Neural progenitor cell (in vitro differentiated cells): ENCODE measurements around the gene PPIL6. TPM values are rescaled to one million over a fixed set of nuclear protein-coding genes. Genes with fewer than 3 reads are reported as not detected.

Experiments
- DNase-seq: peaks from one replicate; pipeline ENCODE4 v3.0.0-alpha.2; 2016; ENCODE audit warnings: low spot score
- H2AFZ ChIP-seq: fragments of 200-600 bp; sonication (generic); replicated peaks from 2 replicates; pipeline ENCODE4 v1.6.1; 2016; ENCODE audit warnings: antibody characterized with exemption
- H3F3A ChIP-seq: fragments of 200-600 bp; sonication (generic); 2 replicates; pipeline ENCODE4 v1.6.1; 2016; ENCODE audit warnings: antibody characterized with exemption, low read depth
- H3K27ac ChIP-seq: fragments of 200-600 bp; sonication (generic); 2 replicates; pipeline ENCODE4 v1.5.1; 2016; ENCODE audit warnings: mild to moderate bottlenecking
- H3K27me3 ChIP-seq: fragments of 200-600 bp; sonication (generic); 2 replicates; pipeline ENCODE4 v1.6.1; 2016; ENCODE audit warnings: mild to moderate bottlenecking, moderate library complexity
- H3K36me3 ChIP-seq: fragments of 200-600 bp; sonication (generic); 2 replicates; pipeline ENCODE4 v1.5.1; 2016
- H3K4me1 ChIP-seq: fragments of 200-600 bp; sonication (generic); 2 replicates; pipeline ENCODE4 v1.6.1; 2016; ENCODE audit warnings: mixed run types
- H3K4me2 ChIP-seq: fragments of 200-600 bp; sonication (generic); 2 replicates; pipeline ENCODE4 v1.6.1; 2016
- H3K4me3 ChIP-seq: fragments of 200-600 bp; sonication (generic); 2 replicates; pipeline ENCODE4 v1.5.1; 2016
- H3K79me2 ChIP-seq: fragments of 200-600 bp; sonication (generic); 2 replicates; pipeline ENCODE4 v1.6.1; 2016; ENCODE audit warnings: low read depth
- H3K9ac ChIP-seq: fragments of 200-600 bp; sonication (generic); 2 replicates; pipeline ENCODE4 v1.6.1; 2016
- H3K9me3 ChIP-seq: fragments of 200-600 bp; sonication (generic); 2 replicates; pipeline ENCODE4 v1.5.1; 2016; ENCODE audit warnings: low read depth
- H4K20me1 ChIP-seq: fragments of 200-600 bp; sonication (generic); 2 replicates; pipeline ENCODE4 v1.6.1; 2016; ENCODE audit warnings: low read depth
- H3K27ac Mint-ChIP-seq: 3 replicates; pipeline ENCODE4 v1.8.0; 2021; ENCODE audit warnings: mixed read lengths
- H3K27me3 Mint-ChIP-seq: 2 replicates; pipeline ENCODE4 v1.8.0; 2022; ENCODE audit warnings: low read depth, mild to moderate bottlenecking, inconsistent platforms, moderate library complexity, mixed read lengths; ENCODE audit not compliant: insufficient read depth
- H3K36me3 Mint-ChIP-seq: 3 replicates; pipeline ENCODE4 v1.8.0; 2021; ENCODE audit warnings: mixed read lengths
- H3K4me1 Mint-ChIP-seq: 3 replicates; pipeline ENCODE4 v1.8.0; 2021; ENCODE audit warnings: mixed read lengths
- H3K4me3 Mint-ChIP-seq: 3 replicates; pipeline ENCODE4 v1.8.0; 2021; ENCODE audit warnings: mild to moderate bottlenecking, moderate library complexity, mixed read lengths
- H3K9me3 Mint-ChIP-seq: 3 replicates; pipeline ENCODE4 v1.8.0; 2020; ENCODE audit warnings: mixed read lengths
- EZH2 ChIP-seq: fragments of 200-600 bp; sonication (generic); IDR thresholded peaks from 2 replicates; pipeline ENCODE4 v1.6.1; 2017; ENCODE audit warnings: antibody characterized with exemption, mild to moderate bottlenecking, moderate library complexity
- EZH2phosphoT487 ChIP-seq: fragments of 200-600 bp; sonication (generic); IDR thresholded peaks from 2 replicates; pipeline ENCODE4 v1.6.1; 2017; ENCODE audit warnings: antibody characterized with exemption
- total RNA-seq: library from RNA; depleted of rRNA; stranded (reverse); fragments of >200 nt; gene quantifications from 2 replicates; pipeline ENCODE4 v1.2.3, GENCODE V29; 2015; ENCODE audit warnings: low replicate concordance
- TF ChIP-seq, protein P1 (sequence below): fragments of 200-600 bp; sonication (generic); IDR thresholded peaks from 2 replicates; pipeline ENCODE4 v1.5.1; 2017; ENCODE audit warnings: antibody characterized with exemption, mild to moderate bottlenecking

PPIL6 gene
- total RNA-seq, 1 donor from 2014 or later, result 7.9 TPM

DNA sequence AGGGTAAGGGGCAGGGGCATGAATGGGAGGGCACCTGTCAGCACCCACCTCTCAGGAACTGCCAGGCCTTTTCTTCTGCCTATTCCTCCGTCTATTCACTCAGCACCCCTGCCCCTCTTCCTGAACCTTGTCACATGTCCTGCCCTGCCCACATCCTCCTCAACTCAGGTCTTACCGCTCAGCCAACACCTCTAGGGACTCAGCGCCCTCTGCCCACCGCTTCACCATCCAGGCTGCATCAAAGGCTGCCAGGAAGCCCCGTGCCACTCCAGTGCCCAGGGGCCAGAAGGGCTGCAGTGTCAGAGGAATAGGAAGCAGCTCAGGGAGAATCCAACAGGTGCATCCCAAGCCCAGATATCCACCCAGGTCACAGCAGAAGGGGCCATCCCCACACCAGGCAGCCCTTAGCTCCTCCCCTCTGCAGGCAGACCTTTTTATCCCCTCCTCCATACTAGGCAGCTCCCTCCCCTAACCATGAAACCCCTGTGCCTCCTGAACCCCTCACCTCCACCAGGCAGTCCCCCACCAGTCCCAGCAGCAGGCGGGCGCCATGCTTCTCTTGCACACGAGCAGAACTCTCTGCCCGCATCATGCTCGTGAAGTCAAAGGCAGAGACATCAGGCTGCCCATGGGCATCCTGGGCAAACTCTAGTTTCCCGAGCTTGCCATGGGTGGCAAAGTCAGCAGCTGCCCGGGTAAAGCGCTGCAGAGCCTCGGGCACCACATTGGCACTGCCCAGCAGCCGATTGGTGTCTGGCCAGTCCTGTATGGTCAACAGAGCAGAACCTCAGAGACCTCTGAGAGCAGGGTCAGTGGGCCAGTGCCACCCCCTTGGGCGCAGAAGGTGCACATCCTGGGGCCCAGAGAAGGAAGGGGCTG is 9.6 kb upstream of the PPIL6 start:
- no peak overlapping the region for H3K4me2 ChIP-seq
- H3K4me1 ChIP-seq, result peaks cover 8% of the 10 kb centered on the region
- Mint-ChIP-seq H3K27ac (no peak overlapping the region), H3K4me1 (peaks cover 7% of the 10 kb centered on the region), H3K4me3 (peak overlapping the region; percentile 48), H3K9me3 (no peaks in the 10 kb centered on the region), H3K27me3 (peaks cover 6% of the 10 kb centered on the region), H3K36me3 (peaks cover 17% of the 10 kb centered on the region)
- peaks cover 10% of the 10 kb centered on the region for H3F3A ChIP-seq
- H2AFZ ChIP-seq, result no peak overlapping the region
- TF ChIP-seq, protein P1, sequence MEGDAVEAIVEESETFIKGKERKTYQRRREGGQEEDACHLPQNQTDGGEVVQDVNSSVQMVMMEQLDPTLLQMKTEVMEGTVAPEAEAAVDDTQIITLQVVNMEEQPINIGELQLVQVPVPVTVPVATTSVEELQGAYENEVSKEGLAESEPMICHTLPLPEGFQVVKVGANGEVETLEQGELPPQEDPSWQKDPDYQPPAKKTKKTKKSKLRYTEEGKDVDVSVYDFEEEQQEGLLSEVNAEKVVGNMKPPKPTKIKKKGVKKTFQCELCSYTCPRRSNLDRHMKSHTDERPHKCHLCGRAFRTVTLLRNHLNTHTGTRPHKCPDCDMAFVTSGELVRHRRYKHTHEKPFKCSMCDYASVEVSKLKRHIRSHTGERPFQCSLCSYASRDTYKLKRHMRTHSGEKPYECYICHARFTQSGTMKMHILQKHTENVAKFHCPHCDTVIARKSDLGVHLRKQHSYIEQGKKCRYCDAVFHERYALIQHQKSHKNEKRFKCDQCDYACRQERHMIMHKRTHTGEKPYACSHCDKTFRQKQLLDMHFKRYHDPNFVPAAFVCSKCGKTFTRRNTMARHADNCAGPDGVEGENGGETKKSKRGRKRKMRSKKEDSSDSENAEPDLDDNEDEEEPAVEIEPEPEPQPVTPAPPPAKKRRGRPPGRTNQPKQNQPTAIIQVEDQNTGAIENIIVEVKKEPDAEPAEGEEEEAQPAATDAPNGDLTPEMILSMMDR, result no peak
- no peak for TF ChIP-seq EZH2
- TF ChIP-seq EZH2phosphoT487, result no peak
- no peaks in the 10 kb centered on the region for H3K36me3 ChIP-seq
- H3K27me3 ChIP-seq, result no peaks in the 10 kb centered on the region
- peaks cover 4% of the 10 kb centered on the region for H4K20me1 ChIP-seq
- H3K4me3 ChIP-seq, result no peak overlapping the region
- H3K9ac ChIP-seq, result no peak overlapping the region
- H3K79me2 ChIP-seq, result peaks cover 14% of the 10 kb centered on the region
- no peak for DNase-seq
- H3K9me3 ChIP-seq, result no peaks in the 10 kb centered on the region
- no peak overlapping the region for H3K27ac ChIP-seq

DNA sequence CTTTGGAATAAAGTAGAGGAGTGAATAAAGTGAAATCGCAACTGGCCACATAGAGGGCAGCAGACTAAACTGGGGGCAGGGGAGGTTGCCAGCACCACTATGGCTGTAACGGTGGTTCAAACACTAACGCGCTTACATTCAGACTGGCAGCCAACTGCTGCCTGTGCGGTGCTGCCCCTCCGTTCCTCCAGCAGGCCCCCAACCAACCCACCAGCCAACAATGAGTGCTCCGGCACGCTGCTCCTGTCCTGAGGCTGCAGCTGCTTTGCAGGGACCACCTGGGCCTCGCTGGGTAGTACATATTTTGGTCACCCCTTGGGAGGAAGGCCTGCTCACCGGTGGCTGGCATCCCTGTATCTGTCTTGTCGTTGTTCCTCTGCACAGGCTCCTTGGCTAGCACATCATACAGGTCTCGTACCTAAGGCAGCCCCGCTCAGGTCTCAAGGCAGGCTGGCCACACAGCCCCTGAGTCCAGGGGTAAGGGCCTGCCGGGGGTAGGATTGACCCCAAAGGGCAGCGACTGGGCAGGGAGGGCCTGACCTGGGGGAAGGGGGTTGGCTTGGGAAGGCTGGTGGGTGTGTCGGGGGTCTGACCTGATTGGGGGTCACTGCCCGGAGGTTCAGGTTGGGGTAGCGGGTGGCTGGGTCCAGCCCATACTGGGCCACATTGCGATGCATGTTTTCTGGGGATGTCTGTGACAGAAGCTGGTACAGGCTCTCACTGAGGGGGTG is 8.8 kb upstream of the PPIL6 start:
- Histone ChIP-seq H3K36me3 (no peaks in the 10 kb centered on the region), H3K9ac (no peak overlapping the region), H3K79me2 (peaks cover 5% of the 10 kb centered on the region), H4K20me1 (peaks cover 4% of the 10 kb centered on the region), H3K4me2 (no peak overlapping the region), H3F3A (peaks cover 3% of the 10 kb centered on the region), H3K4me3 (no peak overlapping the region), H3K9me3 (no peaks in the 10 kb centered on the region), H3K4me1 (peaks cover 4% of the 10 kb centered on the region), H2AFZ (no peak overlapping the region), H3K27ac (no peak overlapping the region), H3K27me3 (no peaks in the 10 kb centered on the region)
- H3K4me3 Mint-ChIP-seq, result no peak overlapping the region
- H3K4me1 Mint-ChIP-seq, result peaks cover 2% of the 10 kb centered on the region
- H3K27me3 Mint-ChIP-seq, result peaks cover 6% of the 10 kb centered on the region
- no peak for TF ChIP-seq EZH2
- no peak for TF ChIP-seq EZH2phosphoT487
- TF ChIP-seq, protein P1, result no peak
- peaks cover 17% of the 10 kb centered on the region for H3K36me3 Mint-ChIP-seq
- no peaks in the 10 kb centered on the region for H3K9me3 Mint-ChIP-seq
- no peak for DNase-seq
- H3K27ac Mint-ChIP-seq, result no peak overlapping the region

DNA sequence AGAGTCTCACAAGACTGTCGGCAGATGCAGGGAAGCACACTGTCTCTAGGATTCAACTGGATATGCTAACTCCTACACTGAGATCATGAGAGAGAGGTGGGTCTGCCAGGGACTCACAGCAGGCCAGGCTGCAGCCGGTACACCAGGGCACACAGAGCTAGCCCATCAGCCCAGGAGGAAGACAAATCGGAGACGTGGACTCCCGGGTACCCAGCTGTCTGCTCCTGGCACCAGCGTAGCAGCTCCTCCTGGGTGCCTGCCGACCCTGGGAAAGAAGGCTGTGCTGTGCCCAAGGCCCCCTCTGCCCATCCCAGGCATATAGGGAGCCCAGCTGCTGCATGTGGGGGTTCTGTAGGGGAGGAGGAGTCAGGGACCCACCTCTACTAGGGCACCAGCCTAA is 8.2 kb upstream of the PPIL6 start:
- Histone ChIP-seq H2AFZ (no peak overlapping the region), H3K27ac (no peak overlapping the region), H3K4me2 (no peak overlapping the region), H3K27me3 (no peaks in the 10 kb centered on the region), H3K9me3 (no peaks in the 10 kb centered on the region), H3K4me3 (no peak overlapping the region), H3K9ac (no peak overlapping the region), H3K79me2 (no peaks in the 10 kb centered on the region), H3K36me3 (no peaks in the 10 kb centered on the region), H3K4me1 (no peaks in the 10 kb centered on the region), H3F3A (no peaks in the 10 kb centered on the region), H4K20me1 (peaks cover 4% of the 10 kb centered on the region)
- DNase-seq, result no peak
- peaks cover 2% of the 10 kb centered on the region for H3K4me1 Mint-ChIP-seq
- TF ChIP-seq, protein P1, result no peak
- TF ChIP-seq EZH2phosphoT487 (no peak), EZH2 (no peak)
- H3K4me3 Mint-ChIP-seq, result no peak overlapping the region
- H3K27me3 Mint-ChIP-seq, result peaks cover 6% of the 10 kb centered on the region
- H3K36me3 Mint-ChIP-seq, result peaks cover 17% of the 10 kb centered on the region
- H3K27ac Mint-ChIP-seq, result peak overlapping the region; percentile 89
- no peaks in the 10 kb centered on the region for H3K9me3 Mint-ChIP-seq
